Non-pigmented ciliary epithelial cell (primary cell): ENCODE measurements around the gene SIRT1.
"Not testable (repeated sequence)": the region's sequence is repeated elsewhere in the genome, so short reads cannot be mapped to it uniquely, and the experiment has no call there.

Experiments
- DNase-seq: peaks from one replicate; pipeline ENCODE4 v3.0.0-alpha.2; 2010; ENCODE audit warnings: low read depth

The SIRT1 gene

GRCh38 chr10:67877421-67877820 lies 7.0 kb upstream of the SIRT1 start:
- DNase-seq = not testable (repeated sequence)

- no peak for DNase-seq
These were observed 6.3 kb upstream of the SIRT1 start for GRCh38 chr10:67878133-67878532.

GRCh38 chr10:67883710-67884312 lies 645 bp upstream of the SIRT1 start:
- DNase-seq = no peak

GRCh38 chr10:67884842-67885670 lies 600 bp downstream of the SIRT1 start:
- no peak for DNase-seq

- no peak for DNase-seq
These were observed 9.2 kb downstream of the SIRT1 start for GRCh38 chr10:67893637-67894036.

GRCh38 chr10:67903581-67903980 lies 19.1 kb downstream of the SIRT1 start:
- no peak for DNase-seq

GRCh38 chr10:67912331-67912946 lies 28.0 kb downstream of the SIRT1 start:
- peak; percentile 24 for DNase-seq

- no peak for DNase-seq
These were observed 30.4 kb downstream of the SIRT1 start for GRCh38 chr10:67914777-67915340.

- no peak for DNase-seq
These were observed 32.7 kb downstream of the SIRT1 start for GRCh38 chr10:67917169-67917568.

GRCh38 chr10:67917679-67918078 lies 33.2 kb downstream of the SIRT1 start:
- DNase-seq = no peak

GRCh38 chr10:67921065-67921464 lies 36.6 kb downstream of the SIRT1 start:
- no peak for DNase-seq

- no peak for DNase-seq
These were observed 39.1 kb downstream of the SIRT1 start for GRCh38 chr10:67923551-67923950.

GRCh38 chr10:67924136-67924535 lies 39.7 kb downstream of the SIRT1 start:
- no peak for DNase-seq

GRCh38 chr10:67925449-67926005 lies 41.1 kb downstream of the SIRT1 start:
- peak; percentile 6 for DNase-seq

GRCh38 chr10:67926951-67927350 lies 42.5 kb downstream of the SIRT1 start:
- DNase-seq = no peak

GRCh38 chr10:67933199-67933598 lies 48.7 kb downstream of the SIRT1 start:
- no peak for DNase-seq

GRCh38 chr10:67934336-67934735 lies 49.9 kb downstream of the SIRT1 start:
- no peak for DNase-seq

GRCh38 chr10:67935223-67935622 lies 50.8 kb downstream of the SIRT1 start:
- no peak for DNase-seq

- DNase-seq = peak; percentile 17
These were observed 52.0 kb downstream of the SIRT1 start for GRCh38 chr10:67936416-67936815.

GRCh38 chr10:67943917-67944316 lies 59.5 kb downstream of the SIRT1 start:
- DNase-seq = no peak

GRCh38 chr10:67955614-67956013 lies 71.2 kb downstream of the SIRT1 start:
- no peak for DNase-seq

GRCh38 chr10:67959839-67960476 lies 75.5 kb downstream of the SIRT1 start:
- DNase-seq = no peak
